ENCODE data around the gene MRPS9.

Gene MRPS9

DNA sequence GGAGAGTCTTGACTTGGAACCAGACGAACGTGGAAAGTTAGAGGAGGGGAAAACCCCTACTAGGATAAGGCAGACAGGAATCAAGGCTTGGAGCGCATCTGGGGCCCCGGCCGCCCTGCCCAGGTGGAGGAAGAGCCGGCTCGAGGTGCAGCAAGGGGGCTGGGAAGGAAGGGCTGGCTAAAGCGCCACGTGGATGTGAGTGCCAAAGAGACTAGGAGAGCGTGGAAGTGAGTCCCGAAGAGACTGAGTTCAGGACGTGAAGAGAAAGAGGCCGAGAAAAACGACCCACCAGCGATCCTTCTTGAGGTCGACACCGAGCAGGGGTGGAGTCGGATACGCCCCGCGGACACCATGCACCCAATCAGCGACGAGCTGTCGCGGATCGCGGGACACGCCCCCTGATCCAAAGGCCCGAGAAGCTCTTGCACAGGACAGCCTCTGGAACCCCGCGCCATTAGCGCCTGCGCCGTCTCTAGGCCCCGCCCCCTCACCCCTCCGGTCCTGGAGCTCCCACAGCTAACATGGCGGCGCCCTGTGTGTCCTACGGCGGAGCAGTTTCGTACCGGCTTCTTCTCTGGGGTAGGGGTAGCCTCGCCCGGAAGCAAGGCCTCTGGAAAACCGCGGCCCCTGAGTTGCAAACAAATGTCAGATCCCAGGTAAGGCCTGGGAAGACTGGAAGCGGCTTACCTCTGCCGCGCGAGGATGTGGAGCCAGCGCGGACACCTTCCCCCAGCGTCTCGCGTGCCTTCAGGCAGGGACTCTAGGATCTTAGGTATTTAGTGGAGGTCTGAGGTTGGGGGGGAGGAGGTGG lies at the start of gene MRPS9:
MRPS9 (plus strand) TSS at position 498 of the 811 bp plus-strand sequence; CDS start at position 522, 24 bp downstream.
- peak; percentile 96 to 98 for DNase-seq (ENCODE audit: low read depth in 2 of 2)

- DNase-seq (ENCODE audit: low read depth in 2 of 2), result no peak
These were observed 32.5 kb upstream of the MRPS9 start for GRCh38 chr2:105005181-105005951.

GRCh38 chr2:105007367-105007766 lies 30.5 kb upstream of the MRPS9 start:
- no peak for DNase-seq (ENCODE audit: low read depth in 2 of 2)

DNA sequence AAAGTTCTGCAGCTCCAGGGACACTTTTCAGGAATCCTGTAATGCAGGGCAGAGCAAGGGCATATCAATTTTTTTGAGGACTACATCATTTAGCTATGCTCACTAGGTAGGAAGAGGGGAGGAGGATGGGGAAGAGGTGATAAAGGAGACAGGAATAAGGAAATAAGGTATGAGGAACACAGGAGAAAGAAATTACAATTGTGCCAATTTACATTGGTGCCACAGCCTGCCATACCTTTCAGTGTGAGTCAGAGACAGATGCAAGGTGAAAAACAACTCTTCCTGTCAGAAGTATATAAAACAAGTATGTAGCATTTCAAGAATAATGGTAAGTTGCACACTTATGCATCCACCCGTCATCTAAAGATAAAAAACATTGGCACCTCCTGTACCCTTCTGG lies 5.4 kb upstream of the MRPS9 start:
- no peak for DNase-seq (ENCODE audit: low read depth in 2 of 2)

DNA sequence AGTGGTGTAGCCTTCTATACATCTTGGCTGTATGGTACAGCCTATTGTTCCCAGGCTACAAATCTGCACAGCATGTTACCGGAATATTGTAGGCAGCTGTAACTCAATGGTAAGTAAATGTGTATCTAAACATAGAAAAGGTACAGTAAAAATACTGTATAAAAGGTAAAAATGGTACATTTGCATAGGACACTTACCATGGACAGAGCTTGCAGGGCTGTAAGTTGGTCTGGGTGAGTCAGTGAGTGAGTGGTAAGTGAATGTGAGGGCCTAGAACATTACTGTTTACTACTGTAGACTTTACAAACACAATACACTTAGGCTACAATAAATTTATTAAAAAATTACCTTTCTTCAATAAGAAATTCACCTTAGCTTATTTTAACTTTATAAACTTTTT lies 3.7 kb upstream of the MRPS9 start:
- DNase-seq (ENCODE audit: low read depth in 2 of 2), result no peak

DNA sequence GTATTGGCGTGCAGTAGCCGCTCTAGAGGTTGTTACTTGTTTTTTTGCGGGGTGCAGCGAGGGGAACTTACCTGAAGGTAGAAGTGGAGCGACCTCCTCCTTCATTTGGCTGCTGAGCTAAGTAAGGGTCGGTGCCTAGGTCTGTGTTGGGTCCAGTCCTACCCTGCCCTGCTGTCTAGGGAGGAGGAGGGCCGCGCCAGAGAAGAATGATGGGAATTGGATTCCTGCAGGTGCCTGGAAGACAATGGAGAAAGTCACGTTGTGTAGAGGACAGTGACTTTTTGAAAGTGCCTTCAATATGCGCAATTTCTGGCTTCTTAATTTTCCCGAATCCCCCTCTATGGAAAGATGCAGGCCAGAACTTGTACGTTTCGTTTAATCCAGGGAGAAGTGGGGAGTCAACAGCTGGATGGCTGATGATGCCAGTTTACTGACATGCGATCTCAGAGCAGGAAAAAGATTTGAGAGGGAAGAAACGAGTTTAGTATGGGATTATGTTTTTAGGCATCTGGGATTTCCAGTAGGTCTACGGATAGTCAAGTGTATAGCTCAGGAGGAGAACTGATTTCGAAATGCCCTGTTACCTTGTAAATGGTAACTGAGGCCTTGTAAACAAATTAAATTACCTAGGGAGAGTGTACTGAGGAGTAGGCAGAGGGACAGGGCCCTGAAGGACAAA lies 653 bp downstream of the MRPS9 start:
- DNase-seq (ENCODE audit: low read depth in 2 of 2), result no peak

GRCh38 chr2:105039559-105039958 lies 1.7 kb downstream of the MRPS9 start:
- no peak for DNase-seq (ENCODE audit: low read depth in 2 of 2)

- DNase-seq (ENCODE audit: low read depth in 2 of 2), result no peak
These were observed 4.3 kb downstream of the MRPS9 start for GRCh38 chr2:105042189-105042588.

DNA sequence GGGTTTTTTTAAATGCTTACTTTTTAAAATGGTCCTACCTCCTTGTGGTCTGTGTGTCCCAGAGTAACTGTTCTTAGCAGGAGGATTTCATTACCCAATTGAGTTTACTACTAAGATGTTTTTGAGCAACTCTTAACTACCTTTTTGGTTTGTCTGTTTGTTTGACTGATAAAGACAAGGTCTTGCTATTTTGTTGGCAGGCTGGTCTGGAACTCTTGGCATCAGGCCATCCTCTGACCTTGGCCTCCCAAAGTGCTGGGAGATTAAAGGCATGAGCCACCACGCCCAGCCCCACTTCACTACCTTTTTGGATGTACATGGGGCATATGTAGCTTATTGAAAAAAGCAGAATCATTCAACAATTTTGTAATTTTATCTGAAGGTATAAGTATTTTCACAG lies 14.9 kb downstream of the MRPS9 start:
- no peak for DNase-seq (ENCODE audit: low read depth in 2 of 2)

GRCh38 chr2:105055613-105056012 lies 17.7 kb downstream of the MRPS9 start:
- no peak for DNase-seq (ENCODE audit: low read depth in 2 of 2)

- no peak for DNase-seq (ENCODE audit: low read depth in 2 of 2)
These were observed 18.4 kb downstream of the MRPS9 start for GRCh38 chr2:105056245-105056644.

DNA sequence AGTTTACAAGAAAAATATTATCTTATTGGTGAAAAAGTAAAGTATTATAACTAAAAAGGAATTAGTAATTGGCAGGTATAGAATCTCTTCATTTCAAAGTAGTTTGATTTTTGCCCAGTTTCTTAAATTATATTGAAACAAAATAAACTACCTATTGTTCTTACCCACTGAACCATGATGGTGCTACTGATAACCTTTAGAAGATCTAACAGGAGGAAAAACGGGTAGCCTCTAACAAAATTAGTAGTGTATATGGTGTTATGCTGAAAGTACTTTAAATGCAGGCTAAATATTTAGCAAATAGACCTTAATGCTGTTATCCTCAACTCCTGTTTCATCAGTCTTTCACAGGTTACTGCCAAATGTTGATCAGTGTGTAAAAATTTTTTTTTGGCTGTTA lies 19.1 kb downstream of the MRPS9 start:
- no peak for DNase-seq (ENCODE audit: low read depth in 2 of 2)

GRCh38 chr2:105061560-105061959 lies 23.7 kb downstream of the MRPS9 start:
- no peak for DNase-seq (ENCODE audit: low read depth in 2 of 2)

- no peak for DNase-seq (ENCODE audit: low read depth in 2 of 2)
These were observed 24.3 kb downstream of the MRPS9 start for GRCh38 chr2:105062158-105062557.

GRCh38 chr2:105068387-105068786 lies 30.5 kb downstream of the MRPS9 start:
- no peak for DNase-seq (ENCODE audit: low read depth in 2 of 2)

DNA sequence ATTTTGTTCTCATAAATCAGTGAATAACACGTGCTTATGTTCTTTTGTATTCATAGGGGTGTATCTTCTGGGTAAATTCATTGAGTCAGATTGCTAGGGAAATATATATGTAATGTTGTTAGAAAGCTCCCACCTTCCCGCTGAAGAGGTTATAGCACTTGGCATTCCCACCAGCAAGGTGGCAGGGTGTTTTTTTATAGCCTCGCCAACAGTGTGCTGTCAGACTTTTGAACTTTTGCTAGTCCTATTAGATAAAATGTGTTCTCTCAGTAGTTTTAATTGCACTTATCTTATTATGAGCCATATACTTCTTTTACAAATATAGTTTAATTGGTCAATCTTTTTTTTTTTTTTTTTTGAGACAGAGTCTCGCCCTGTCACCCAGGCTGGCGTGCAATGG lies 31.0 kb downstream of the MRPS9 start:
- no peak for DNase-seq (ENCODE audit: low read depth in 2 of 2)

DNA sequence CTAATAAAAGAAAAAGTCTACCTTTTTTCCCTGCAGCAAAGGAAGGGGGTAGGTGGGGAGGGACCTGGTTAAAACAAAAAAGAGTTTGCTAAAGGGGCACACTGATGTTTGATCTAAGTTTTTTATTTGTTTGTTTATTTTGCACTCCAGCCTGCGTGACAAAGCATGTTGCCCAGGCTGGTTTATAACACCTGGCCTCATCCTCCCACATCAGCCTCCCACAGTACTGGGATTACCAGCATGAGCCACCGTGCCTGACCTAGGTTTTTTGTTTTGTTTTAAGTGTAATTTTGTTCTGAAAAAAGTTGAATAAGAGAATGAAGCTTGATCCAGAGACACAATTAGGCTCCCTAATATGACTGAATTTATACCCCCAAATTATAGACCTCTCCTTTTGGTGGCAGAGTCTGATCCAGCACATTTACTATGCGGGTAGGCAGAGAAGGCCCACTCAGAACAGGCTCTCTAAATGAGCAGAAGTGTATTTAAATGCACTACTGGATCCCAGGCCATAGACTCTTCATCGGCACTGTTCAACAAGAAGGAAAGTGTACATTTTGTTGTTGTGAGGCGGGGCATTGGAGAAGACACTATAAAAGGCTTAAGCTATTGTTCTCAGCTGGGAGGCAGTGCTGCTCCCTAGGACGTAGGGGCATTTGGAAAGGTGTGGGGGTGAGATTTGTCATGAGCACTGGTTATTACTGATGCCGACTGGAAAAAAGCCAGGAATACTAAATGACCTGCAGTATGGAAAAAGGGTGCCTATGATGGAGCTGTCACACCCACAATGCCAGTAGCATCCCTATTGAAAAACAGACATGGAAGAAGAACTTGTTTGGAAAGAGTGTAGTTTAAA lies 32.4 kb downstream of the MRPS9 start:
- no peak for DNase-seq (ENCODE audit: low read depth in 2 of 2)

GRCh38 chr2:105071379-105071778 lies 33.5 kb downstream of the MRPS9 start:
- no peak for DNase-seq (ENCODE audit: low read depth in 2 of 2)

GRCh38 chr2:105072039-105072438 lies 34.2 kb downstream of the MRPS9 start:
- DNase-seq (ENCODE audit: low read depth in 2 of 2), result no peak

DNA sequence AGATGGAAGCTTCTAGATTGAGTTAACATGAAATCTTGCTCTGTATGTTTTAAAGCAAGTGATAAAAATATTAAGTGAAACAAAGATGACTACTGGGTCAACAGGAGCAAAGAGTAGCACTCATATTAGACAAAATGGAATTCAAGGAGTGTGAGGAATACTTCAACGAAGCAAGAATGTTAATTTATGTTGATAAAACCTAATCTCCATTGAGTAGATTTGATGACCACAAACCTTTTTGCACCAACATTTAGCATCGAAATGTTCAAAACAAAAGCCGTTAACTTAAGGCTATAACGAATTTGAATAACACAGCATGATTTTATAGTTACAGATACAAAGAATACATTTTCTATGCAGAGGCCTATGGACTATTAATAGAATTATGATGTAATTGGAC lies 35.7 kb downstream of the MRPS9 start:
- no peak for DNase-seq (ENCODE audit: low read depth in 2 of 2)

GRCh38 chr2:105076121-105076520 lies 38.3 kb downstream of the MRPS9 start:
- no peak for DNase-seq (ENCODE audit: low read depth in 2 of 2)

All from stimulated activated CD8-positive, alpha-beta memory T cell treated with anti-CD3 and anti-CD28 coated beads, Interleukin-7, amount 100 ng/mL, for 4 hours (primary cell).